Activated CD8-positive, alpha-beta memory T cell treated with anti-CD3 and anti-CD28 coated beads, Interleukin-2, amount 50 U/mL, for 24 hours (primary cell): Measurements from ENCODE around the gene APCDD1L.
"Not testable (repeated sequence)": the region's sequence is repeated elsewhere in the genome, so short reads cannot be mapped to it uniquely, and the experiment has no call there.

ENCODE experiments used
- DNase-seq: peaks from one replicate; pipeline ENCODE4 v3.0.0-alpha.2; 2020; ENCODE audit errors: extremely low read depth

Gene APCDD1L

GRCh38 chr20:58514321-58515232 is 622 bp downstream of the APCDD1L start:
- no peak for DNase-seq

GRCh38 chr20:58513580-58514285 is 1.5 kb downstream of the APCDD1L start:
- DNase-seq: no peak

DNA sequence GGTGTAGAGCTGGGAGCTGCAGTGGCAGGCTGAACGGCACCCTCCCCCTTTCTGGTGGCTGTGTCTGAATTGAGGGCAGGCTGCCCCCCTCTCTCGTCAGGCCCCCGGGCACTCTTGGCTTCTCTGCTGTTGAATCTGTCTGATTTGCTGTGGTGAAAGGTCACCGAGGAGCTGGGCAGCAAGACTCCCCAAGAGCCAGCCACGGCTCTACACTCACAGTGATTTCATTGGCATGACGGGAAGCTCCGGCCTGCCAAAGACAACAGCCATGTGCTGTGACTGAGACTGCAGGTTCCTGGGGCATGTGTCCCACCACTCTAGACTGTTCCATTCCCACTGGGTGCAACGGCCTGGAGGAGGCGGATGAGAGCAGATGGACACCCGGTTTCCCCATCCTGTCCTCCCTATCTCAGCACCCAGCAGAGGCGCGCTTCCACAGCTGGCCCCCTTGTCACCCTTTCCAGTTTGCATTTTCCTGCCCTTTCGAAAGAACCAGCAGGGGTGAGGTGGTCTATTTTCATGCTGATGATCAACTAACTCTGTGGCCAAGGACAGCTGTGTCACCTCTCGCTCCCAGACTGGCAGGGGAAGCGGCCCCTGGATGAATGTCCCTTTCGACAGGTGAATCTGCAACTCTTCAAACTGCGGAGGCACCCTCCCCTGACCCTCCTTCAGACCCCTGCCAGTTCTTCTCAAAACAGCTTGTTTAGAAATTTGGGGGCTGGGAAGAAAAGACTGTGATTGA is 2.2 kb downstream of the APCDD1L start:
- no peak for DNase-seq

GRCh38 chr20:58511861-58512260 is 3.3 kb downstream of the APCDD1L start:
- DNase-seq: no peak

- no peak for DNase-seq
Measured at GRCh38 chr20:58511364-58511763, 3.8 kb downstream of the APCDD1L start.

- no peak for DNase-seq
Measured at GRCh38 chr20:58510921-58511320, 4.3 kb downstream of the APCDD1L start.

DNA sequence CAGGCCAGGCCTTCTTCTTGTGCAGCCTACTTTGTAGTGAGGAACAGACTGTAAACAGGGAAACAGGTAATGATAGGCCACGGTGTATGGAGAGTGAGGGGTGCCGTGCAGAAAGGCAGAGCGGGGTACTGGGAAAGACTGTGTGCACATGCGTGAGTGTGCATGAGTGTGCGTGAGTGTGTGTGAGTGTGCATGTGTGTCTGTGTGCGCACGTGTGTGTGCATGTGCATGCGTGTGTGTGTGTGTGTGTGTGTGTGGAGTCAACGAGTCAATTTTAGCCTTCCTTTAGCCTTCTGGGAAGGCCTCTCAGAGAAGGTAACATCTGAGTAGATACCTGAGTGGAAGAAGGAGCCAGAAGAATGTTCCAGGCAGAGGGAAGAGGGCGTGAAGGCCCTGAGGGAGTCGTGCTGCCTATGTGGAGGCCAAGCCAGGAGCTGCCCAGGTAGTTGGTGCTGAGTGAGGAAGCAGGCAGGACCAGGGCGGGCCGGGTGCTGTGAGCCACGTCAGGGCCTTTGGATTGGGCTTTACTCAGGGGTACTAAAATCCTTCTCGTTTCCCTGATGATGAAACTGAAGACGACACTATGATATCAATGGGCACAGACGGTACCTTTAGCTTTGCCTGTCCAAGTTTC is 6.3 kb downstream of the APCDD1L start:
- DNase-seq: no peak

DNA sequence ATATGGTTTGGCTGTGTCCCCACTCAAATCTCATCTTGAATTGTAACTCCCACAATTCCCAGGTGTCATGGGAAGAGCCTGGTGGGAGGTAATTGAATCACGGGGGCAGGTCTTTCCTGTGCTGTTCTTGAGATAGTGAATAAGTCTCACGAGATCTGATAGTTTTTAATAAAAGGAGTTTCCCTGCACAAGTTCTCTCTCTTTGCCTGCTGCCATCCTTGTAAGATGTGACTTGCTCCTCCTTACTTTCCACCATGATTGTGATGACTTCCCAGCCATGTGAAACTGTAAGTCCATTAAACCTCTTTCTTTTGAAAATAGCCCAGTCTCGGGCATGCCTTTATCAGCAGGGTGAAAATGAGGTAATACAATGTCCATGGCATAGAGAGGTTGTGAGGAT is 8.2 kb downstream of the APCDD1L start:
- not testable (repeated sequence) for DNase-seq

GRCh38 chr20:58504566-58504965 is 10.6 kb downstream of the APCDD1L start:
- no peak for DNase-seq

DNA sequence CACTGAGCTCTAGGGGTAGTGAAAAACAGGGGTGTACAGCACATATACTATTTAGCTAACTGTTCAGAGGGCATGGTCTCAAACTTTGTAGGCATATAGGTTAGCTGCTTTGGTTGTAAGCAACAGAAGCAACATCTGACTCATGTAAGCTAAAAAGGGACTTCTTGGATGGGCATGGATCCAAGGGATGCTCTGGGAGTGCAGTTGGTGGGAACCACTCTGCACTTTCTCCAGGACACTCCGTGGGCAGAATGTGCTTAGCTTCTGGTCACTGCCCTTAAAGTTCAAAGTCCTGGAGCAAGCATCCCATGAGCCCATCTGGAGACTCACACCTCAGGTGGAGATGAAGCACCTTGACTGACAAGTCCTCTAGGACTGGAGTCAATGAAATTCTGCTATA is 11.5 kb downstream of the APCDD1L start:
- DNase-seq: no peak

GRCh38 chr20:58500256-58500655 is 14.9 kb downstream of the APCDD1L start:
- no peak for DNase-seq

- DNase-seq: no peak
Measured at GRCh38 chr20:58498470-58499068, 16.6 kb downstream of the APCDD1L start.

DNA sequence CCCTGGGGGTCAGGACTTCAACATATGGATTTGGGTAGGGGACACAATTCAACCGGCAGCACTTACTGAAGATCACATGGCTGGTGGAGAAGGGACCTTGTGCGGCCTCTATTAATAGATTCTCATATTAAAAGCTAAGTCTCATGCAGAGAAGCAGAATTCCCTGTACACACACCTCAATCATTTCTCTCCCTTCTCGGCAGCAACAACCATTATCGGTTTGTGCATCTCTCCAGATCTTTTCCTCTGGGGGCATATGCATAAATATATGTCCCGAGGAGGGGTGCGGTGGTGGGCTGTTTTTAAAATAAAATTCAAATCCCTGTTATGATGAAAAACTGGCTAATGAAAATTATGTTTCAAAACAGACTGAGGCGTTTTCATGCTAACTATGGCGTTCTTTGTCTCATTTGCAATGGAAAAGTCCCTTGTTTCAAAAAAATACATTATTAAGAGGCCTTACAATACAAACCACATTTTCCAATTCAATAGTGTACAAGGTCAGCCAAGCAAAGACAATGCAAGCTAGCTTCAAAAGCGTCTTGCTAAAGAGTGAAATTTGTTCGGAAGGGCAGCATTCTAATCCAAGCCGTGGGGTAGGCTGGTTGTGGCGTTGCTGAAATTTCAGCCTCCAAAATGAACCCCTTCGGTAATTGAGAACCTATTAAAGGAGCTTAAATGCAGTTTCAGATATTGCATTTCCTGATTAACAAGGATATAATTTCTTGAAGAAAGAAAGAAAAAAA is 17.3 kb downstream of the APCDD1L start:
- no peak for DNase-seq

DNA sequence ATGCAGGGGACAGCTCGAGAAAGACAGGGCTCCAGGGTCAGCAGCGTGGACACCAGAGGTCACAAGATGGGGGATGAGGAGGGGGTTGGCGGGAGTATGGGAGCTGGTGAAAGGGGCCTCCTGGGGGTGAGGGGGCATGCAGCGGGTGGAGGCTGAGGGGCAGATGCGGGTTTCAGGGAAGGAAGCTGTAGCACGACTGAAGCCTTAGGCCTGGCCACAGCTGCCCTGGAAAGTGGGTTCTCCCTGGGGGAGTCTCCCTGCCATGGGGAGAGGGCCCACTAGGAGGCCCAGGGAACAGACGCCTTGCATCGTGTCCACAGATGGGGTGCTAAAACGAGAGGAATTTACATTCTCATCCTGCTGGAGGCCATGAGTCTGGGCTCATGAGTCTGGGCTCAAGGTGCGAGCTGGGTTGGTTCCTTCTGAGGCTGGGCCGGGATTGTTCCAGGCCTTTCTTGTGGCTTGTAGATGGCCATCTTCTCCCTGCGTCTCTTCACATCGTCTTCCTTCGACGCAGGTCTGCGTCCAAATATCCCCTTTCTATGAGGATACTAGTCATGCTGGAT is 18.0 kb downstream of the APCDD1L start:
- no peak for DNase-seq

DNA sequence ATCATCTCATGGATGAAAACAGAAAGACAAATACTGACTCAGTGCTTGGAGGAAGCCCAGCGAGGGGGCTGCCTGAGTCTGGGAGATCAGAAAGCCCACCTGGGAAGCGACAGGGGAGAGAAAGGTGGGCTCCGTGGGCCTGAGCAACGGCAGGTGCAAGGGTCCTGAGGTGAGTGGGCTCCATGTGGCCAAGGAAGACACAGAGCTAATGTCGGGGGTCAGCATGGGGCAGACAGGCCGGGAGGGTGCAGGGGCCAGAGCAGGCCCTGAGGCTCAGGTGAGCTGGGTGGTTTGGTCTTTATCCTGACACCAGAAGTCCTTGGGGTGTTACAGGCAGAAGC is 18.8 kb downstream of the APCDD1L start:
- no peak for DNase-seq

- no peak for DNase-seq
Measured at GRCh38 chr20:58495623-58496428, 19.4 kb downstream of the APCDD1L start.

- DNase-seq: no peak
Measured at GRCh38 chr20:58494923-58495622, 20.1 kb downstream of the APCDD1L start.

DNA sequence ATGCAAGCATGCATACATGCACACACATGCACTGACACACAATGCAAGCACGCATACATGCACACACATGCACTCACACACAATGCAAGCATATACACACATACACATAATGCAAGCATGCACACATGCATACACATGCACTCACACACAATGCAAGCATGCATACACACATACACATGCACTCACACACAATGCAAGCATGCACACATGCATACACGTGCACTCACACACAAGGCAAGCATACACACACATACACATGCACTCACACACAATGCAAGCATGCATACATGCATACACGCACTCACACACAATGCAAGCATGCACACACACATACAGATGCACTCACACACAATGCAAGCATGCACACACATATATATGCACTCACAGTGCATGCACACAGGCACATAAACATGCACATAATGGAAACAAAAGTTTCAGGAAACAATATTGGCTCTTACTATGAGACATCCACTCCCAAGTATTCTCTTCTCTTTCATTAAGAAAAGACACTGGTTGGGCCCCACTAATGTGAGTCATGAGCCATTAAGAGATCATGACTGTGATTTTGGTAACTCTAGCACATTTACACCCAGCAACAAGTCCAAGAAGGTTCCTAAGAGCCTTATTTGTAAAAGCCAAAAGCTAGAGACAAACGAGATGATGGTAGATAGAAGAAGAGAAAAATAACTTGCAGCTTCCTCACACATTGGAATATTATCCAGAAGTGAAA is 22.2 kb downstream of the APCDD1L start:
- no peak for DNase-seq
